Astrocyte of the spinal cord (primary cell): ENCODE results near the gene ARHGEF28.

ENCODE experiments used
- DNase-seq: peaks from one replicate; pipeline ENCODE4 v3.0.0; 2011; ENCODE audit warnings: low read depth, low spot score
- H3K4me3 ChIP-seq: 2 replicates; pipeline ENCODE4 v1.5.1; 2011; ENCODE audit warnings: low read depth, mild to moderate bottlenecking, low read length, moderate library complexity
- in situ Hi-C: cut with HindIII; loops from 2 replicates; pipeline ENCODE4 v1.10.0; 2017; ENCODE audit warnings: low sequenced_read_pairs
- TF ChIP-seq, protein P1 (sequence below): IDR thresholded peaks from 2 replicates; pipeline ENCODE4 v1.5.1; 2012; ENCODE audit warnings: low read depth, mild to moderate bottlenecking, low read length, inconsistent platforms

ARHGEF28 gene

DNA sequence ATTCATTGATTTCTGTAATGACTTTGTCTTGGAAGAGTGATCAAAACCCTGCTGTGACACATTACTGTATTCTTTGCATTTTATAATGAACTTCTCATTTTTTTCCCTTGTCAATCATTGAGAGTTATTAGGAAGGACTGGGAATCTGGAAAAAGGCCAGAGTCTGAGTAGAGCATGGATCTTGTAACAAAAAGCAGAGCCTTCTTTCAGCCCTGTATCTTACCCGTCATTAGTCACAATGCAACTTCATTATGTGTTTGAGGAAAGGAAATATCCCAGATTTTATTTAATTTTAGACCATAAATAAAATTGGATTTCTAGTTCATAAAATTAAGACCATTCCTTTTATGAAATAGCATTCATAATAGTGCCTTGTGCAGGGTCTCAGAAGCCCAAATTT is 131.4 kb downstream of the ARHGEF28 start:
- H3K4me3 ChIP-seq, result no peak overlapping the region
- in situ Hi-C loops, result no loop called here
- DNase-seq, result no peak
- TF ChIP-seq, protein P1, sequence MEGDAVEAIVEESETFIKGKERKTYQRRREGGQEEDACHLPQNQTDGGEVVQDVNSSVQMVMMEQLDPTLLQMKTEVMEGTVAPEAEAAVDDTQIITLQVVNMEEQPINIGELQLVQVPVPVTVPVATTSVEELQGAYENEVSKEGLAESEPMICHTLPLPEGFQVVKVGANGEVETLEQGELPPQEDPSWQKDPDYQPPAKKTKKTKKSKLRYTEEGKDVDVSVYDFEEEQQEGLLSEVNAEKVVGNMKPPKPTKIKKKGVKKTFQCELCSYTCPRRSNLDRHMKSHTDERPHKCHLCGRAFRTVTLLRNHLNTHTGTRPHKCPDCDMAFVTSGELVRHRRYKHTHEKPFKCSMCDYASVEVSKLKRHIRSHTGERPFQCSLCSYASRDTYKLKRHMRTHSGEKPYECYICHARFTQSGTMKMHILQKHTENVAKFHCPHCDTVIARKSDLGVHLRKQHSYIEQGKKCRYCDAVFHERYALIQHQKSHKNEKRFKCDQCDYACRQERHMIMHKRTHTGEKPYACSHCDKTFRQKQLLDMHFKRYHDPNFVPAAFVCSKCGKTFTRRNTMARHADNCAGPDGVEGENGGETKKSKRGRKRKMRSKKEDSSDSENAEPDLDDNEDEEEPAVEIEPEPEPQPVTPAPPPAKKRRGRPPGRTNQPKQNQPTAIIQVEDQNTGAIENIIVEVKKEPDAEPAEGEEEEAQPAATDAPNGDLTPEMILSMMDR, result no peak

DNA sequence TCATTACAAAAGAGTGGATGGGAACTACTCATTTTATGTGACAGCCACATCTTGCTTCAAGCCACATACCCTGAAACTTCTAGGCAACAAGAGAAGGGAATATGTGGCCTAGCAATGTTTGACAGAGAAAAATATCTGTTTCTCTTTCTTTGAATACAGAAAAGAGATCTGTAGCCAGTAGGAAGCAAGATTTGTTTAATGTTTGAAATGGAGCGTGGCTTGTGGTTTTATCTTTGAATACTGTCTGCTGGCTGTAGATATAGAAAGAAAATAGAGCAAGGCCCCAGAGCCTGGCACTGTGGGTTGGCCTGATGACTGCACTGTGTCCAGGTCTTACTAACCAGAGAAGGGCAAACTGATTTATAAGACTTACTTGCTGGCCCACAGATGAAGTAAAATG is 133.8 kb downstream of the ARHGEF28 start:
- peak; percentile 59 for DNase-seq
- TF ChIP-seq, protein P1, result no peak
- in situ Hi-C loops, result no loop called here
- H3K4me3 ChIP-seq, result no peak overlapping the region

DNA sequence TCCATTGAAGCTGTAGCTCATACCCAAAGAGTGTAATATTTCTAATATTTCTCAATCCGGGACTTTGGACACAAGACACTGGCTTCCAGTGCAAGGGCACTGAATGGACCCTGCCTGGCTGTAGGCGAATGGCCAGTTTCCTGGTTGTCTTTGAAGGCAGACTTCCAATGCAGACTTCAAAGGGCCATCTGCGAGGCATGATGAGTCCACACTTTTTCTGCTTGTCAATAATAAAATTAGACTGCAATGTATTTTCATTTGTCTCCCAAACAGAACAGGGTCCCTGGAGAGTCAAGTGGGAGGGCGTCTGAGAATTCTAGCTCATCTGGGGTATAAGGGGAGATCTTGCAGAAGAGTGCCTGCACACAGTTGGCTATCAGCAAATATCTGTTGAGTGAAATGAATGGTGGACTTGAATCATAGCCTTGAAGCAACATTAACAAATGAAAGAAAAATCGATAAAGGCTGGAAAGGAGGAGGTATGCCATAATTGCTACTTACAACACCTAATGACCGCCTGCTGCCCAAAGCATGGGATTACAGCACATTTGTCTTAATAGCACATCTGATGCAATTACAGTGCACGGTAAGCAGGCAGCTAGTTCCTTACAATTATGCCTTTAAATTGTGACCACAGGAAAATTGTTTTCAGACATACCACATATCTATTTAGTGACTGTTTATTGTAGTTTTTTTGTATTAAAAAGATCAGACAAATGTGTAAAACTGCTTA is 137.5 kb downstream of the ARHGEF28 start:
- in situ Hi-C loops, result no loop called here
- H3K4me3 ChIP-seq, result no peak overlapping the region
- TF ChIP-seq, protein P1, result no peak
- no peak for DNase-seq

DNA sequence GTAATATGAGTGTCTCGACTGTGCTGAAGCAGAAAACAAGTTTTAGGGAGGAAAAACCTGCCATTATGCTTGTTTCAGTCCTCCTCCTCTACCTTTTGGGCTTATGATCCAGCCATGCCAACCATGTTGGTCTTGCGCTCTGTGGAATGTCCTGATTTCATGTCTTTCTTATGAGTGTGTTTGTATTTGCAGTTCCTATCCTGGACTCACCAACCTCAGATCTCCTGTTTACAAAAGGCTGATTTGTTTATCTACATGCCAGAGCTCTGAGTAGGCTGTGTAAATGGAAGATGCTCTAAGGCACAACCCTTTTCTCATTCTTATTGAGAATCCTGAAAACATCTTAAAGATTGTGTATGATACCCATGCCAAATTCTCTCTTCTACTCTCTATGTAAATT is 138.6 kb downstream of the ARHGEF28 start:
- in situ Hi-C loops, result no loop called here
- TF ChIP-seq, protein P1, result no peak
- peak; percentile 46 for DNase-seq
- no peak overlapping the region for H3K4me3 ChIP-seq

DNA sequence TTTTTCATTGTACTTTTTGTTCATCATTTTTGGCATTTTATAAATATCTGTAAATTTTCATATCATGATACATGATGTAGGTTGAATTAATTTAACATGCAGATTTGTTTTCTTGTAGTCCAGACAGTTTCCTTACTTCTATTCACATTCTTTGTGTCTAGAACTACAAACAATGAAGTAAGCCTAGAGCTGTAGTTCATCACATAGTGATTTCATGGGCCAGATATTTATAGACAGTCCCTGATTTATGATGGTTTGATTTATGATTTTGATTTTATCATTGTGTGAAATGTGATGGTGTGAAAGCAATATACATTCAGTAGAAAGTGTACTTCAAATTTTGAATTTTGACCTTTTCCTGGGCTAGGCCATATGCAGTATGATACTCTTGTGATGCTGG is 139.0 kb downstream of the ARHGEF28 start:
- in situ Hi-C loops, result no loop called here
- no peak overlapping the region for H3K4me3 ChIP-seq
- TF ChIP-seq, protein P1, result no peak
- DNase-seq, result no peak

DNA sequence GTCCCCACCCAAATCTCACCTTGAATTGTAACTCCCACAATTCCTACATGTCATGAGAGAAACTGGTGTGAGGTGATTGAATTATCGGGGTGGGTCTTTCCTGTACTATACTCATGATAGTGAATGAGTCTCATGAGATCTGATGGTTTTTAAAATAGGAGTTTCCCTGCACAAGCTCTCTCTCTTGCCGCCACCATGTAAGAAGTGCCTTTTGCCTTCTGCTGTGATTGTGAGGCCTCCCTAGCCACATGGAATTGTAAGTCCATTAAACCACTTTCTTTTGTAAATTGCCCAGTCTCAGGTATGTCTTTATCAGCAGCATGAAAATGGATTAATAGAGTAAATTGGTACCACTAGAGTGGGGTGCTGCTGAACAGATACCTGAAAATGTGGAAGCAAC is 140.9 kb downstream of the ARHGEF28 start:
- DNase-seq, result no peak
- in situ Hi-C loops, result no loop called here
- TF ChIP-seq, protein P1, result no peak
- H3K4me3 ChIP-seq, result no peak overlapping the region
